Astrocyte (in vitro differentiated cells and primary cell): ENCODE data around the gene PPM1K. TPM values are rescaled to one million over a fixed set of nuclear protein-coding genes. Genes with fewer than 3 reads are reported as not detected.
A peak's percentile ranks its signal among the peaks of the same experiment; 100 is the strongest.

Source experiments
- DNase-seq: peaks from one replicate; pipeline ENCODE4 v3.0.0-alpha.2; 2010; ENCODE audit warnings: low read depth
- FAIRE-seq: peaks from 2 replicates; lab custom pipeline; 2011; peaks lifted over from hg19 to GRCh38; lab: Jason Lieb, UNC
- H2AFZ ChIP-seq: 2 replicates; pipeline ENCODE4 v1.6.0; 2012; ENCODE audit warnings: low read depth, low read length, inconsistent platforms
- H3K27ac ChIP-seq: 2 replicates; pipeline ENCODE4 v1.5.1; 2011; ENCODE audit warnings: low read depth, low read length, inconsistent platforms
- H3K27me3 ChIP-seq: 2 replicates; pipeline ENCODE4 v1.6.0; 2011; ENCODE audit warnings: low read length, inconsistent platforms; ENCODE audit not compliant: insufficient read depth
- H3K36me3 ChIP-seq: 2 replicates; pipeline ENCODE4 v1.5.1; 2011; ENCODE audit warnings: low read length, inconsistent platforms; ENCODE audit not compliant: insufficient read depth
- H3K4me1 ChIP-seq: 2 replicates; pipeline ENCODE4 v1.5.1; 2011; ENCODE audit warnings: low read length, inconsistent platforms; ENCODE audit not compliant: insufficient read depth
- H3K4me2 ChIP-seq: 2 replicates; pipeline ENCODE4 v1.6.0; 2012; ENCODE audit warnings: low read length, inconsistent platforms
- H3K4me3 ChIP-seq: 2 replicates; pipeline ENCODE4 v1.5.1; 2011; ENCODE audit warnings: low read depth, mild to moderate bottlenecking, low read length, inconsistent platforms; ENCODE audit not compliant: insufficient read depth
- H3K79me2 ChIP-seq: 2 replicates; pipeline ENCODE4 v1.6.0; 2012; ENCODE audit warnings: mild to moderate bottlenecking, low read length, inconsistent platforms; ENCODE audit not compliant: insufficient read depth
- H3K9ac ChIP-seq: 2 replicates; pipeline ENCODE4 v1.6.0; 2012; ENCODE audit warnings: mild to moderate bottlenecking, low read length, inconsistent platforms
- H3K9me3 ChIP-seq: 2 replicates; pipeline ENCODE4 v1.5.1; 2012; ENCODE audit warnings: low read depth, mild to moderate bottlenecking, low read length, inconsistent platforms; ENCODE audit not compliant: insufficient read depth
- H4K20me1 ChIP-seq: 2 replicates; pipeline ENCODE4 v1.6.0; 2012; ENCODE audit warnings: low read length, inconsistent platforms; ENCODE audit not compliant: insufficient read depth
- H3K27ac Mint-ChIP-seq: one replicate; pipeline ENCODE4 v1.8.0; 2021; ENCODE audit warnings: mild to moderate bottlenecking, mixed read lengths; ENCODE audit not compliant: unreplicated experiment
- H3K27me3 Mint-ChIP-seq: one replicate; pipeline ENCODE4 v1.8.0; 2021; ENCODE audit warnings: low read depth, mixed read lengths; ENCODE audit not compliant: unreplicated experiment
- H3K36me3 Mint-ChIP-seq: one replicate; pipeline ENCODE4 v1.8.0; 2021; ENCODE audit warnings: low read depth, mixed read lengths; ENCODE audit not compliant: unreplicated experiment
- H3K4me1 Mint-ChIP-seq: one replicate; pipeline ENCODE4 v1.8.0; 2021; ENCODE audit warnings: low read depth, mixed read lengths; ENCODE audit not compliant: unreplicated experiment
- H3K4me3 Mint-ChIP-seq: one replicate; pipeline ENCODE4 v1.8.0; 2021; ENCODE audit warnings: mild to moderate bottlenecking, moderate library complexity, mixed read lengths; ENCODE audit not compliant: unreplicated experiment
- H3K9me3 Mint-ChIP-seq: one replicate; pipeline ENCODE4 v1.8.0; 2021; ENCODE audit warnings: mild to moderate bottlenecking, mixed read lengths; ENCODE audit not compliant: unreplicated experiment
- CTCF ChIP-seq: IDR thresholded peaks from 2 replicates; pipeline ENCODE4 v1.5.1; 2011; ENCODE audit warnings: low read depth, mild to moderate bottlenecking, inconsistent platforms, low read length, moderate library complexity; ENCODE audit not compliant: insufficient read depth
- EZH2 ChIP-seq: IDR thresholded peaks from 2 replicates; pipeline ENCODE4 v1.6.1; 2012; ENCODE audit warnings: mild to moderate bottlenecking, low read length, inconsistent platforms; ENCODE audit not compliant: insufficient read depth
- total RNA-seq: library from RNA; stranded (reverse); gene quantifications from 2 replicates; pipeline ENCODE4 v1.2.1, GENCODE V29; 2021

PPM1K gene
- total RNA-seq, 1 donor from 2014 or later, result 39.9 TPM

DNA sequence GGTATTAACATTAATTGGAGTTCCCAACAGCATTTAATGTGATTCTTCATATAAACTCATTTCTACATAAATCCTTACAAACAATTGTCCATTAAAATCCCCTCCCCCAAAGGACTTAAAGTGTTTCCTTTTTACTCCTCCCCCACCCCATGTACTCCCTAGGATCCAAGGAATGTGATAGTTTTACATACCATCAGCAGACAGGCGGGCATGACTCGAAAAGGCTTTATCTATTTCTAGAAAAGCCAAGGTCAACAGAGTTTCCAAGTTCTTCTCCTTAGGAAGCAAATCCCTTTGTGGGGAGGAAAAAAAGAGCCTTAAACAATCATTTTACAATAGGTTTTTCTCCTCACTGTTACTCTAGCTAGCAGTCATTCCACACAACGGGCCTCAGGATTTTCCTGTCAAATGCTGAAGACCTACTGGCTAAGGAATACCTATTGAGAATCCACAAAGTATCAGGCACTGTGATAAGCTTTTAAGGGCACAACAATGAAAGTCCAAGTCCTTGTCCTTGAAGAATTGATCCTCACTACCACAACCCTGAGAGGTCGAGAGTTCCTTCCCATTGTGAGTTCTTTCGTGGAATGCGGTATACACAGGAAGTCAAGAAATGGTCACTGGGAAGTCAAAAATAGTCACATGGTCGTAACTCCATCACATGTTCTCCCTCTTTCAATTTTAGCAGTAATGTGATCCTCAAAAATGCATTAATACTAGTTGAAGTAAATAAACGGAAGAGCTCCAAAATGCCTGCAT is 7.2 kb downstream of the PPM1K start:
- Mint-ChIP-seq H3K36me3 (peaks cover 25% of the 10 kb centered on the region), H3K27ac (peak overlapping the region; percentile 64), H3K4me1 (peaks cover 29% of the 10 kb centered on the region), H3K9me3 (peaks cover 11% of the 10 kb centered on the region), H3K4me3 (peak overlapping the region; percentile 42), H3K27me3 (no peaks in the 10 kb centered on the region)
- Histone ChIP-seq H3K4me3 (no peak overlapping the region), H3K36me3 (no peaks in the 10 kb centered on the region), H3K9ac (no peak overlapping the region), H3K79me2 (peaks cover 40% of the 10 kb centered on the region), H3K9me3 (no peaks in the 10 kb centered on the region), H3K27me3 (no peaks in the 10 kb centered on the region), H3K4me2 (no peak overlapping the region), H3K4me1 (no peaks in the 10 kb centered on the region), H4K20me1 (peaks cover 11% of the 10 kb centered on the region), H2AFZ (no peak overlapping the region), H3K27ac (no peak overlapping the region)
- DNase-seq (no peak), FAIRE-seq (no peak)
- TF ChIP-seq CTCF (no peak), EZH2 (no peak)

- Mint-ChIP-seq H3K27me3 (no peaks in the 10 kb centered on the region), H3K4me3 (no peak overlapping the region), H3K36me3 (peaks cover 28% of the 10 kb centered on the region), H3K27ac (peak overlapping the region; percentile 4), H3K4me1 (peaks cover 21% of the 10 kb centered on the region), H3K9me3 (peaks cover 11% of the 10 kb centered on the region)
- H3K79me2 ChIP-seq, result peaks cover 29% of the 10 kb centered on the region
- H3K4me1 ChIP-seq, result no peaks in the 10 kb centered on the region
- no peaks in the 10 kb centered on the region for H3K27me3 ChIP-seq
- no peak overlapping the region for H3K4me2 ChIP-seq
- peaks cover 6% of the 10 kb centered on the region for H4K20me1 ChIP-seq
- no peak overlapping the region for H3K9ac ChIP-seq
- TF ChIP-seq CTCF, result no peak
- peak; percentile 12 for DNase-seq
- peak; percentile 20 for FAIRE-seq
- H3K36me3 ChIP-seq, result no peaks in the 10 kb centered on the region
- no peak overlapping the region for H2AFZ ChIP-seq
- no peak overlapping the region for H3K27ac ChIP-seq
- no peaks in the 10 kb centered on the region for H3K9me3 ChIP-seq
- H3K4me3 ChIP-seq, result no peak overlapping the region
Observed at GRCh38 chr4:88275949-88276515, 8.3 kb downstream of the PPM1K start.

DNA sequence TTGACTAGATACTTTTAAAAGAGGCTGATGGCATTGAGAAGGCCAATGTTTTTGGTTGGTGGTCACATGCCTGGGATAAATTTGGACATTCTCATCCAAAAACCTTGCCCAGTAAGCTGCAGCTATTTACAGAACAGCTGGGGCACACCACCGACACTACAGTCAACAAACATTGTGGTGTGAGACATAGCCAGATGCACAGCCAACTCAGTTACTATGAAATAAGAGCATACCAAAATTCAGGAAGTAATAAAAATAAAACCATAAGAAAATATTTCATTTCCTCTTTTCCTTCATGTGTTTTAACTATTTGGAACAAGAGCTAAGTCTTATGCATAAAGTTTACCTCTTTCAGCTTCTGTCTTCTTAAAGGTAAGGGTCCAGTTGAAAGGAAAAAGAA is 8.8 kb downstream of the PPM1K start:
- H3K4me3 Mint-ChIP-seq, result no peak overlapping the region
- Histone ChIP-seq H3K9me3 (no peaks in the 10 kb centered on the region), H3K79me2 (peaks cover 28% of the 10 kb centered on the region), H3K4me3 (no peak overlapping the region), H3K27ac (no peak overlapping the region), H2AFZ (no peak overlapping the region), H3K4me2 (no peak overlapping the region), H3K36me3 (no peaks in the 10 kb centered on the region), H4K20me1 (peaks cover 4% of the 10 kb centered on the region), H3K4me1 (no peaks in the 10 kb centered on the region), H3K27me3 (no peaks in the 10 kb centered on the region), H3K9ac (no peak overlapping the region)
- no peaks in the 10 kb centered on the region for H3K27me3 Mint-ChIP-seq
- TF ChIP-seq EZH2 (no peak), CTCF (no peak)
- peak overlapping the region; percentile 4 for H3K27ac Mint-ChIP-seq
- DNase-seq (no peak), FAIRE-seq (no peak)
- peaks cover 28% of the 10 kb centered on the region for H3K36me3 Mint-ChIP-seq
- peaks cover 11% of the 10 kb centered on the region for H3K9me3 Mint-ChIP-seq
- H3K4me1 Mint-ChIP-seq, result peaks cover 19% of the 10 kb centered on the region
